ENCODE results near the gene MLLT3.

MLLT3 gene

GRCh38 chr9:20303996-20304395 is 318.3 kb downstream of the MLLT3 start:
- TF ChIP-seq CSDC2 (CRISPR knock-in tag; IDR thresholded peaks at IDR 0.05) (no peak), POU6F1 (CRISPR knock-in tag; IDR thresholded peaks at IDR 0.05; ENCODE audit: borderline replicate concordance, low read depth) (no peak), GLIS3 (CRISPR knock-in tag; IDR thresholded peaks at IDR 0.05) (no peak), ZNF565 (CRISPR knock-in tag; conservative IDR thresholded peaks at IDR 0.05; ENCODE audit: low read depth) (no peak)
- no peak for ATAC-seq

GRCh38 chr9:20303066-20303465 is 319.2 kb downstream of the MLLT3 start:
- TF ChIP-seq CREB5 (CRISPR knock-in tag; IDR thresholded peaks at IDR 0.05; ENCODE audit: low read depth), result no peak
- TF ChIP-seq POU6F1 (CRISPR knock-in tag; IDR thresholded peaks at IDR 0.05; ENCODE audit: borderline replicate concordance, low read depth), result no peak
- no peak for TF ChIP-seq ZNF565 (CRISPR knock-in tag; conservative IDR thresholded peaks at IDR 0.05; ENCODE audit: low read depth)
- no peak for TF ChIP-seq CSRNP3 (CRISPR knock-in tag; IDR thresholded peaks at IDR 0.05)
- TF ChIP-seq RARB (CRISPR knock-in tag; IDR thresholded peaks at IDR 0.05), result no peak
- no peak for TF ChIP-seq GLIS3 (CRISPR knock-in tag; IDR thresholded peaks at IDR 0.05)
- no peak for TF ChIP-seq OSR1 (CRISPR knock-in tag; IDR thresholded peaks at IDR 0.05)
- no peak for TF ChIP-seq ISL1 (CRISPR knock-in tag; IDR thresholded peaks at IDR 0.05)
- no peak for TF ChIP-seq CSDC2 (CRISPR knock-in tag; IDR thresholded peaks at IDR 0.05)
- no peak for TF ChIP-seq BACH2 (CRISPR knock-in tag; IDR thresholded peaks at IDR 0.05; ENCODE audit: borderline replicate concordance)
- TF ChIP-seq ZNF8 (CRISPR knock-in tag; IDR thresholded peaks at IDR 0.05), result no peak
- TF ChIP-seq ARNTL (CRISPR knock-in tag; IDR thresholded peaks at IDR 0.05; ENCODE audit: borderline replicate concordance, low read depth), result no peak
- TF ChIP-seq ZC3H10 (CRISPR knock-in tag; IDR thresholded peaks at IDR 0.05), result no peak
- no peak for TF ChIP-seq PATZ1 (CRISPR knock-in tag; IDR thresholded peaks at IDR 0.05; ENCODE audit: borderline replicate concordance)
- TF ChIP-seq ZNF70 (CRISPR knock-in tag; IDR thresholded peaks at IDR 0.05), result no peak
- no peak for TF ChIP-seq ZFP3 (CRISPR knock-in tag; IDR thresholded peaks at IDR 0.05)
- TF ChIP-seq ZFP30 (CRISPR knock-in tag; IDR thresholded peaks at IDR 0.05), result no peak
- no peak for ATAC-seq

GRCh38 chr9:20302197-20302596 is 320.1 kb downstream of the MLLT3 start:
- no peak for TF ChIP-seq ZNF8 (CRISPR knock-in tag; IDR thresholded peaks at IDR 0.05)
- no peak for TF ChIP-seq ZNF565 (CRISPR knock-in tag; conservative IDR thresholded peaks at IDR 0.05; ENCODE audit: low read depth)
- no peak for TF ChIP-seq CREB5 (CRISPR knock-in tag; IDR thresholded peaks at IDR 0.05; ENCODE audit: low read depth)
- no peak for TF ChIP-seq PPARA (CRISPR knock-in tag; IDR thresholded peaks at IDR 0.05; ENCODE audit: borderline replicate concordance)
- no peak for TF ChIP-seq CSRNP3 (CRISPR knock-in tag; IDR thresholded peaks at IDR 0.05)
- no peak for TF ChIP-seq PATZ1 (CRISPR knock-in tag; IDR thresholded peaks at IDR 0.05; ENCODE audit: borderline replicate concordance)
- TF ChIP-seq SNAI2 (CRISPR knock-in tag; IDR thresholded peaks at IDR 0.05), result no peak
- TF ChIP-seq OSR1 (CRISPR knock-in tag; IDR thresholded peaks at IDR 0.05), result no peak
- TF ChIP-seq ZC3H10 (CRISPR knock-in tag; IDR thresholded peaks at IDR 0.05), result no peak
- TF ChIP-seq POU6F1 (CRISPR knock-in tag; IDR thresholded peaks at IDR 0.05; ENCODE audit: borderline replicate concordance, low read depth), result no peak
- no peak for ATAC-seq

Data from SK-N-SH treated with all-trans-retinoic acid at 6 μM for 48 hours (cell line).